Stimulated activated CD8-positive, alpha-beta memory T cell treated with anti-CD3 and anti-CD28 coated beads, Interleukin-12 subunit alpha, Interleukin-12 subunit beta, amount 100 ng/mL, for 1 hour (primary cell): ENCODE results near the gene FCRL4.

Source experiments
- DNase-seq: peaks from one replicate; pipeline ENCODE4 v3.0.0-alpha.2; 2020; ENCODE audit warnings: low read depth

Gene FCRL4

DNA sequence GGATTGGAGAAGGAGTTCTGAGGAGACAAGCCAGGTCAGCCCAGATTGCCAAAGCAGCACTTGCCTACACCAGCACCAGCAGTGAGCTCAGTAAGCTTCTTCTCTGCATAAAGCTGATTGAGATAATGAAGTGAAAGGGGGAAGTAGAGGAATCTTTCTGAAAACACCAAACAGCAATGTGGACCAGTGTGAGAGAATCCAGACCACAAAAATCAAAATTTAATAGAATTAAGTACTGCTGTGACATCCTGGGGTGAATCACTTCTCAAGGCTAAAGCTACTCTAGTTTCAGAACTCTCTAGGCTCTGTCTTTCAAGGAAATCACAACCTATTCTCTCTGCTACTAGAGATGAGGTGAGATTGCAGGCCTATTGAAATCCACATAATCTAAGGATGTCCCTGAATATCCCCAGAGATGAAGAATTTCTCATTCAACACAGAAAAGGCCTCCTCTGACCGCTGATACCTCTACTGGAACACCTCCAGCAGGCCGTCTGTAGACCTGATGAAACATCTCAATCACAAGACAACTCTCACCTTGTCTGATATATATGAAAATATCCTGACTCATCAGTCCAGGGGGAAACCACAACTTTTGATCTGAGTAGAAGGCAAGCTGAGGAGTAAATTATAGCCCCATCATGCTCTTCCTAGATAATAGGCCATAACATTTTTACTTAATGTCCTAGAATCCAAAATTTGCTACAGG, at the start of gene FCRL4:
Gene FCRL4 (minus strand): TSS at position 127 of the 709 bp plus-strand sequence. CDS start 141 bp downstream, outside the sequence.
- no peak for DNase-seq

DNA sequence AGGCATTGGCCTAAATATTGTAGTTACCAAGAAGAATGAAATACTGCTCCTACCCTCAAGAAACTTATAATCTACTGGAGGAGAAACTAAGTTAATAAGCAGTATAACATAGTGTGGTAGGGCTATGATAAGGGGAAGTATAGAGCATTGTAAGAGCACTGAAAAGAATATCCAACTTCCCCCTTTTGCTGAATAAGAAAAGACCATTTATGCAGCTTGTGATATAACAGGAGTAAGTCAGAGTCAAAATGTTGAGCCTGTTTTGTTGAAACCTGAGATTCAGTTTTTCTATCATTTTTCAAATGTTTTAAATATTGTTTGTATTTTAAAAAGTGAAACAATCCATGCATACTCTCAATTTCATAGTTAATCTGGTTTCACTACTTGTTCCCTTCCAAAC, 48.3 kb upstream of the FCRL4 start:
- no peak for DNase-seq

DNA sequence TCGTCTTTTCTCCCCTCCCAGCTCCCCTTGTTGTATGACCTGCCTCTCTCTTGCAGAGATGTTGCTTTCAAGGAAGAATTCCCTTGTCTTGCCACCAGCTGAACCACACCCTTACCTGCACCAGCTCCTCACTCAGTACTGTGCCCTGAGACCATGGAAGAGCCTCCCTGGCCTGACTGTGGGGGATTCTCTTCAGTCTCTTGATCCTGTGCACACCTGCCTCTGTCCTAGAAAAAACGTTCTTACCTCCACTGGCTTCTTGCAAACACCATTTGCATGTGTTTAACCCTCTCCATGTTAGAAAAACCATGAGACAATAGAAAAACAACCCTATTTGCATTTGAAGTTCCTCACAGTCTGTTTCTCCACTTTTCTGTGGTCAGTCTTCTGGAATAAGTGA, 43.3 kb upstream of the FCRL4 start:
- no peak for DNase-seq

DNA sequence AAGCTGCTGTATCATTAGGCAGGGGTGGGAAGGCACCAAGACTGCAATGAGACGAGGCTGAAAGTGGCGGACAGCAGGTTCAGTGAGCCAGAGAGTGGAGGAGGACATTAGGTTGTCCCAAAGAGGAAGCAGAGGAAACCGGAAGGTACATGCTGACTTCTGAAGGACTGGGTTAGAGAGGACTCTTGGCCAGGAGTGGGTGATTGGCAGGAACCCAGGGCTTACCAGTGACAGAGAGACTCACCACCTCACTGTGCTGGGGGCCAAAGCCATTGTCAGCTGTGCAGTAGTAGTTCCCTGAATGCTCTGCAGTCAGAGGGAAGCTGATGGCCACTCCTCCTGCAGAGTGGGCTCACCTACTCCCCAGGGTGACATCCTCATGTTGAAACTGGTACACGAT, 41.9 kb upstream of the FCRL4 start:
- DNase-seq: no peak

DNA sequence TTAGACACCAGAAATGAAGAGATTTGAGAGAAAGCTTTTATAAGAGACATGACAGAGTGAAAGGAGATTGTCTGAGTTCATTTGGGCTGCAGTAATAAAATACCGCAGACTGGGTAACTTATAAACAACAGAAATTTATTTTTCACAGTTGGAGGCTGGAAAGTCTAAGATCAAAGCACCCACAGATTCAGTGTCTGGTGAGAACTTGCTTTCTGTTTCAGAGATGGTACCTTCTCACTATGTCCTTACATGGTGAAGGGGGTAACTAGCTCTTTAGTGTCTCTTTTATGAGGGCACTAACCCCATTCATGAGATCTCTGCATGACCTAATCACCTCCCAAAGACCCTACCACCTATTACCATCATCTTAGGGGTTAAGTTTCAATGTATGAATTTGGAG, 30.9 kb upstream of the FCRL4 start:
- DNase-seq: no peak

DNA sequence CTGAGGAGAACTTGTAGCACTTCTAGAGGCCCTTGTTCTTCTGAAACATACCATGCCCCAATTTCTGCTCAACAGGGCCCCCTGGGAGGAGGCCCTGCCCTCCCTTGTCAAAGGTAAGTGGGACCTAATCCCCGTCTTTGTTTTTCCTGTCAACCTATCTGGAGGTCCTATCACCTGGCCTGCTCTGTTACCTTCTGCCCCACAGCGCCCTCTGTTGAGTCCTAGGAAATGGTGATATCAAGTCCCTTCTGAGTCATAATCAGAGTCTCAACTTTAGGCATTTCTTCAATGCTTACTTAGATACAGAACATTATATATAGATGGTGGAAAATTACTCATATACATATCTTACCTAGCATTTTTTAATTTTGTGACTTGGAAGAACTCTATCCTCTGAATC, 28.2 kb upstream of the FCRL4 start:
- DNase-seq: no peak

DNA sequence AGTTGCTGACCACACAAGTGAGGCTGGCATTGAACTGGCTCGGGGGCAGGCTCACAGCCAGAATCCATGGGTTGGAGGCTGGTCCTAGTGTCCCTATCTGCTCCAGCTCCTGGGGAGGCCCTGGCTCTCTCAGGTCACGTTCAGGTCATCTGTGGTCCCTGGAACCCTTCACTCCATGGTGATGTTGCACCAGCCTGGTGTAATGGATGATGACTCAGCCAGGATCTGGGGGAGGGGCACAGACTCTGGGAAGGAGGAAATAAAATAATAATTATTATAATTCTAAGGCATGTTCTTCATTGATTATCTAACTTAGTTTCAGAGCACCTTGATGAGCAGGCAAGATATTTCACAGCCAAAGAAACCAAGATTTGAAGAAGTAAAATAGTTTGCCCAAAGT, 26.6 kb upstream of the FCRL4 start:
- DNase-seq: no peak

DNA sequence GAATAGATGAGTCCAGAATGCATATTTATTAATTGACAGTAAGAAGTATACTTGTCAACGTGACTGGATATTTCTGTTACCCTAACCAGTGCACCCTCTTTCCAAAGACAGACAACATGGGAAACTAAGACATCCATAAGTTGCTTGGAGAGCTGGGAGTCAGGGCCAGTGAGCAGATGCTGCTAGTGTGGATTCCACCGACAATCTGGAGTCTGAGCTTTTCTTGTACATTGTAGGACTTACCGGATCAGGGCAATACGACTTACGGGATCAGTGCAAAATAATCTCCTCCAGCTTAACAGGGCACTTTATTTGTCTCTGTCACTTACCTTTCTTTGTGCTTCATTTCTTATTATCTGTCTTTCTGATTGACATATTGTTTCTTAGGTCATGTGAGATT, 24.6 kb upstream of the FCRL4 start:
- DNase-seq: no peak

DNA sequence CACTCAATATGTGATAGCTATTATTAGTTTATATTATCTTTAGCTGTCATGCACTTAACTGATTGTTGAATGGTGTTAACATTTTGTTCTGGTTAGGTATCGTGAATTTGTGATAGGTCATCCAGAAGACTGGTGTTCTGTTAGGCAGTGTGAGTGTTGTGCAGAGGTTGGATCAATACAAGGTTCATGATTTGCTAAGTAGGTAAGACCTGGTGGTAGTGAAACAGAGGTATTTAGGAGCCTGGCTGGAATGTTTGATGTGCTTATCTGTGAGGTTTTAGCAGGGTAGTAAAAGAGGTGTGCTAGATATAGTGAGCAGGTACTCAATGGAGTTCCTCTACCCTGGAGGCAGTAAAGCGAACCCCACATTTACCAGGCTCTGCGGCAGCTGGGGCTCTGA, 20.3 kb upstream of the FCRL4 start:
- DNase-seq: no peak

DNA sequence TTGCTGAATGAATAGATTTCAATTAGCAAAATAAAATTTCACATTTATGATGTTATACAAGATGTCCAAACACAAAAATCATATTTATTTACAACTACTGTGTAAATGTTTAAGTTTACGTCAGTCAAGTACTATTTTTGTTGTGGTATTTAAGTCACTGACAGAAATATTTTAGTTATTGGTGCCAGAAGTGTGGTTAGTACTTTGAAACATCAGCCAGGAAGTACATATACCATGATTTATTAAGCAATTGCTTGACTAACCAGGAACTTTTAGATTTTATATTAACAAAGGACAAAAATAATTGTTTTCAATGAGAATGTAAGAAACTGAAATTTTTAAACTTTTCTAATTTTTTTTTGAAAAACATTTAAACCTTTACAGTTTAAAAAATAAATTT, 2.4 kb upstream of the FCRL4 start:
- no peak for DNase-seq

DNA sequence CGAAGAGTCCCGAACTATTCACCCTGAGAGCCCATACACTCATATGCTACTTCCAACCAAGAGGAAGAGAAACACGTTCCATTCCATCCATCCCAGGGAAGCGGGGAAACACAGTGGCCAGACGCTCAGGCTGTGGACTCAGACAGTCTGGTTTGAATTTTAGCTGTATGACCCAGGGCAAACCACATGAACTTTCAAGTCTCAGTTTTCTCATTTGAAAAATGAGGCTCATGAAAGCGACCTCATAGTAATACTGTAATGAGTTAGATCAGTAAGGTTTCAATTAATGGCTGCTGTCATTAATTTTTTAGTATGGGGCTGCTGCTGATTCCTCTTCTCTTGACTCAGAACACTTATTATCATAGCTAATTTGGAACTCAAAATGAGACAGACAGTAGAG, 1.5 kb downstream of the FCRL4 start:
- no peak for DNase-seq

DNA sequence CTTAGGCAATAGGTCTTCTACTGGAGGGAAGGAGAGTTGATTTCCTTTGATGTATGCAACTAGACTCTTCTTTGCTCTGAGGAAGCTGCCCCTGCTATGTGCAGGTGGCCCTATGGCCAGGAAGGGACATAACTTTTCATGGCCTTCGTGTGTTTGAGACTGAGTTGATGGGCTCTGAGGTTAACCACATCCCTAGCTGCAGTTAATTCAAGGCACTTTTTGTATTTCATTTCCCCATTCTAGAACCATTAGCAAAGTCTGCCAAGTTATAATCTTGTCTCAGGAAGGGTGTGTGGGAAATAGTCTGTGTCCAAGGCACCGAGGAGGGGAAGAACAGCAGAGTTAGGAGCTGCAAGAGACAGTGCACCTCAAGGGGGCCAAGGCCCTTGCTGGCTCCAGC, 2.5 kb downstream of the FCRL4 start:
- no peak for DNase-seq

DNA sequence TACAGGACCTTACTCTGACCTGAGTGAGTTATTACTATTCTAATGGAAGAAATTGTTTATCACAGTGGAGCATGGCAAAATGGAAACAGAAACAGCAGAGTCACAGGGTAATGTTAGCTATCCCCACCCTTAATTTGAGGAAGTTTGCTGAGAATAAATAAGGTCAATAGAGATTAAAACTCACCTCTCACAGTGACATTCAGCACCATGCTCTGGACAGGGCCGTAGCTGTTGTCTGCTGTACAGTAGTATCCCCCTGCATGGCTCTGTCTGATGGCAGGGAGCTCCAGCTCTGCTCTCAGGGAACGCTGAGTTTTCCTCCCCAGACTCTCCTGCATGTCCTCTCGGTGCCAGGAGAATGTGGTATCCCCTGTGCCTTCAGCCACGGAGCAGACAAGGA, 11.9 kb downstream of the FCRL4 start:
- no peak for DNase-seq

DNA sequence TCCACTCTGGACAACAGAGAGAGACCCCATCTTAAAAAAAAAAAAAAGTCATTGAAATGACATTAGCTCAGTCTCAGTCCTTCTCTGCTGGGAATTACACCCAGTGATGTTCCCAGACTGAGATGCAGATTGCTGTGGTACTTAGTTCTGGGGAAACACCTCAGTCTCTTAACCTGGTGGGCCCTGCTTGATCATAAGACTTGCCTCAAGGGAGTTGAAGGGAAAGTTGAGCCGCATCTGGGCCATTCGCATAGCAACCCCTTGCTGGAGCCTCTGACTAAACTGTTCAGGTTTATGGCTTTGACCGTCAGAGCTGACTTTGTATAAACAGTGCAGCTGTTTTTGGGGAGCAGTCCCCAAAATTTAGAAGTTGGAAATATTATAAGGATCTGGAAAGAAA, 13.4 kb downstream of the FCRL4 start:
- no peak for DNase-seq

DNA sequence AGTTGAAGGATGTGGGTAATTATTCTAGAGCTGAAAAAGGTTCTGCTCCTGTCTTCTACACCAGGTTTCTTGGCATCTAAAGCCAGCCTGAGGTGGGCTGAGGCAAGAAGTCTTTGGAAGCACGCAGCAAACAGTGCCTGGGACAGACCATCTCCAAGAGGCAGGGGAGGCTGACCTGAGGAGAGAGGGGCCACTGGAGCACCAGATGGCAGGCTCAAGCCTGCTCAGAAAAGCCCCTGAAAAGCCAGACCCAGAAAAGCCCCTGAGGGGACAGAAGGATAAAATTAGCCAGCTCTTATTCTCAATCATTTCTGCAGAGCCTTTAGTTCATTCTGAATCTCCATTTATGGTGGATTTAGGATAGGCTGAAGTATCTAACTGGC, 17.1 kb downstream of the FCRL4 start:
- no peak for DNase-seq

DNA sequence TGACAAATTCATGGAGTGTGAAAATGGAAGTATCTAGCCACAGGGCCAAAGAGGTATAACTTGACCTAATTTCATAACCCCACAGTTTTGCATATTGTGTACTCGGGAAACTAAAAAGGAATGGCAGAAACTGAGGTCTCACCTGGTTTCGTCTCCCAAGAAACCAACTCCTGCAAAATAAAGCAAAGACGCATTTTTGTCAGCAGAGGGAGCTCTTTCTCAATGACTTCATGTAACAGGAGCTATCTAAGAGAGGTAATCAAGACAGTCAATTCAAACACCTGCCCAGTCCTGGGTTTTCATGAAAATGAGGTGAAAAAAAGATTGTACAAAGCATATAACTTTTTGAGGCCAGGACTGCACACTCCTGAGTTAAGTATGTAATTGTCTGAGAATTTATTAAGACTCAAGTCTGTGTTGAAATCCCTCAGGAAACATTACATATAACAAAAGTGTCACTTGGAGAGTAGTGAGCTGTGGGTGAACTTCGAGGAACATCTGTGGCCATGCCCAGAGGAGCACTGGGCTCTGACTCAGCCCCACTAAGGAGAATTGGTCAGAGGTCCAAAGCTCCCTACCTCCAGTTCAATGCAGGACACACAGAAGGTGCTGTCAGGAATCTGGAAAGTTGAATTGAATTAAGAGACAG, 17.6 kb downstream of the FCRL4 start:
- DNase-seq: peak; percentile 1

DNA sequence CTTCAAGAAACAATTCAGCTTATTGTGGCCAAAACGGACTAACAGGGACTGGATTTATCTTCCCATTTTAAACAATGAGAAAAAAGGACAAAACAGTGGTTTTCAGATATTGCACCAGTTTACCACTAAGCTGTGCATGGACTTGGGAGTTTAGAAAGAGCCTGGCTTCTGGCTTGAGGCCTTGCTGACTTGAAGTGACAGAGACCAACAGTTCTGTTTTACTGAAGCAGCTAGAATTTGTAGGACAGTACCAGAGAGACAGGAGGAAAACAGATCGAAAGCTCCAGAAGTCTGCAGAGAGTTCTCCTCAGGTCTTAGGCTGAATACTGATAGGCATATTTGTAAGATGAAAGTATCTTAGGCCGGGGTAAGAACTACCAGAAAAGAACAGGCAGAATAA, 20.5 kb downstream of the FCRL4 start:
- DNase-seq: no peak

DNA sequence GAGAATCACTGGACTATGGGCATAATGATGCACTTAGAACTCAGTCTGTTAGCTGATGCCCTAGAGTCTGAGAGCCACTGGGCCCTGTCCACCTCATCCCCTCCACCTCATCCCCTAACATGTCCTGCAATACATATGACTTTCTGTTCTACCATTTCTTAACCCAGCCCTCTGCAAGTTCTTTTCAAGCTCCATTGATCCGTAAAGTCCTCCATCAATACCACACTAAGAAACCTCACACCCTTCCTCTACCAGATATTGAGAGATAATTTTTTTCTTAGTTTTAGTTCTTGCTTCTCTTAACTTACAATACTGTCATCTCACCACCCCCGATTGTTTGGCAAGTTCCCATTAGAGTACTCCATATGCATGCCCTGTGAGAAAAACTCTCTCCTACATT, 22.1 kb downstream of the FCRL4 start:
- no peak for DNase-seq

DNA sequence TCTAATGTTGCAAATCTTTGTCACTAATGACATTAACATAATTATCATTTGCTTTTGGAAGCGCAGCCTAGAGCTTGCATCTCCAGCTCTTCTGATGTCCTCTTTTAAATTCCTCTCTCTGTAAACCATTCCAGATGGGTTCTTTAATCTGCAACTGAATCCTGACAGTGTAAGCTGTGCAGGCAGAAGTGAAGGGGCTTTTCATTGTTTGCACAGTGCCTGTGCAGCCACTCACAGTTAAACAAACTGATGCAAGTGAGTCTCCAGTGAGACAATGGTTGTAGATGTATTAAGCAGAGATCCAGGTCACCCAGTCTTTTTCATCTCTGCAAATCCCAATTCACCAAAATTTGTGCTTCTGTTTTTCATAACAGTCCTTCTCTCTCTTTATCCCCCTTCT, 23.0 kb downstream of the FCRL4 start:
- DNase-seq: no peak

DNA sequence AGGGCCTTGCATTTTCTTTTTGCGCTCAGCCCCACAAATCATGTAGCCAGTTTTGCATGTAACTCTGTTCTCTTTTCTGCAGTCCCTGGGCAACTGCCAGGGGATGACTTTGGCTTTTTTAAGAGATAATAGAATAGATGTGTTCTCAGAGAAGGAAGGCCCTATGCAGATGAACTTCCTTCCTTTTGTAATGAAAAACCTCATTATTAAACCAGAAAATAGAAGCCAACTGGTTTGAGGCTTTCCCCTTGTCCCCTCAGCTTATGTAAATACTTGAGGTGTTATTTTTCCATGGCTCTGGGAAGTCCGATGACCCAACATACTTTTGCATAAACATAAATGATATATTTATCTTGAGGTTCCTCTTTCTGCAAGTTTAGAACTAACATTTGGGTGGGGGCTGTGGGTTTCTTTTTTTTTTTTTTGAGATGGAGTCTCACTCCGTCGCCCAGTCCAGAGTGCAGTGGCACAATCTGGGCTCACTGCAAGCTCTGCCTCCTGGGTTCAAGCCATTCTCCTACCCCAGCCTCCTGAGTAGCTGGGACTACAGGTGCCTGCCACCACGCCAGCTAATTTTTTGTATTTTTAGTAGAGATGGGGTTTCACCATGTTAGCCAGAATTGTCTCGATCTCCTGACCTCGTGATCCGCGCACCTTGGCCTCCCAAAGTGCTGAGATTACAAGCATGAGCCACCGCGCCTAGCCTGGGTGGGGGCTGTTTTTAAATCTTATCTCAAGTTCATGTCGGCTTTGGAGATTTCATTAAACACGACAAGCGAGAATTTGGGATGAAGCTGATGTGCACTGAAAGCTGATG, 31.2 kb downstream of the FCRL4 start:
- no peak for DNase-seq

DNA sequence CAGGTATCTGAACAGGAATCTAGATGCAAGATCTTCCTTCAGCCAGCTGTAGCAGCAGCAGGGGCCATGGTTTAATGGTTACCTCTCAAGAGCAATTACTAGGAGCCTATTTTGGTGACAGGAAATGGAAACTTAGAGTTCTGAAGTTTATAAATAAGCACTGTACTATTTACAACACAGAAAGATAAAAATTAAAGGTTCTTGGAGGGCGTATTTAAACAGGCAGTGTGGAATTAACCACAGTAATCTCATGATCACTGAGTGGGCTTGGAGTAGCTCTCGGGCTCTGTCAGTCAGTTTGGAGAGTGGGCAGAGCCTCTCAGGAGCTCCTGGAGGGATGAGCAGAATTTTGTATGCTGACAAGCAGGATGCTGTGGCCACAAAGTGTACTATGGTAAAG, 35.4 kb downstream of the FCRL4 start:
- no peak for DNase-seq

DNA sequence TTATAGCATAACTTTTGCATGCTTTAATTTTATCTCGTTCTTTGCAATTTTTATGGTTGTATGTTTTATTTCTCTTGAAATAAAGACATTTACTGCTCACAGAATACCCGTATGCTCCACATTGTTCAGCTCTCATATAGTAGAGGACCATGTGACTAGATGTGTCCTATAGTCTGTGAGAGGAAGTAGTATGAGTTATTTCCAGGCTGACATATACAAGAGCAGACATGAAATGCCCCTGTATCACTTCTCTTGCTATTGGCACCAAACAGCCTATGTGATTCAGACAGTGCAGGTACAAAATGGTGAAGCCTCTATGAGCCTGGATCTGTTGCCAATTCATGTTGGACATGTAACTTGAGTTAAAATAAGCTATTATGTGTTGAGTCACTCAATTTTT, 39.8 kb downstream of the FCRL4 start:
- DNase-seq: no peak
